WTC11 (cell line): ENCODE measurements around the gene EPGN. TPM values are rescaled to one million over a fixed set of nuclear protein-coding genes. Genes with fewer than 3 reads are reported as not detected.

Source experiments
- ATAC-seq: fragments of 200-7000 bp; cut with Tn5 transposase; 2 replicates; pipeline ENCODE4 v1.10.0; 2021; ENCODE audit warnings: mild to moderate bottlenecking, moderate library complexity
- CTCF ChIA-PET: fragments of 300-600 bp; sonication (Branson Sonifier 250); formaldehyde crosslinking; loops from one replicate; lab custom pipeline; 2021; ENCODE audit warnings: antibody characterized with exemption; lab: Charles Lee
- POLR2A ChIA-PET: fragments of 350-600 bp; sonication (Branson Sonifier 250); formaldehyde crosslinking; loops from one replicate; lab custom pipeline; 2021; ENCODE audit warnings: antibody characterized with exemption; lab: Charles Lee
- DNase-seq: peaks from one replicate; pipeline ENCODE4 v3.0.0; 2021; ENCODE audit warnings: low spot score
- H3K27ac Mint-ChIP-seq: 2 replicates; pipeline ENCODE4 v1.8.0; 2021; ENCODE audit warnings: mixed read lengths
- H3K27me3 Mint-ChIP-seq: 2 replicates; pipeline ENCODE4 v1.8.0; 2021; ENCODE audit warnings: low read depth, mild to moderate bottlenecking, moderate library complexity, mixed read lengths
- H3K36me3 Mint-ChIP-seq: 2 replicates; pipeline ENCODE4 v1.8.0; 2021; ENCODE audit warnings: mixed read lengths
- H3K4me1 Mint-ChIP-seq: 2 replicates; pipeline ENCODE4 v1.8.0; 2022; ENCODE audit warnings: mixed read lengths
- H3K4me3 Mint-ChIP-seq: 2 replicates; pipeline ENCODE4 v1.8.0; 2021; ENCODE audit warnings: mild to moderate bottlenecking, moderate library complexity, mixed read lengths
- H3K9me3 Mint-ChIP-seq: 2 replicates; pipeline ENCODE4 v1.8.0; 2021; ENCODE audit warnings: mixed read lengths
- ATF1 ChIP-seq: sonication (generic); formaldehyde crosslinking; IDR thresholded peaks from 2 replicates; pipeline ENCODE4 v1.8.1; 2023; ENCODE audit warnings: mild to moderate bottlenecking, moderate library complexity, missing genetic modification reagents
- ATF3 ChIP-seq: sonication (generic); formaldehyde crosslinking; conservative IDR thresholded peaks from 2 replicates; pipeline ENCODE4 v1.8.1; 2022; ENCODE audit warnings: mild to moderate bottlenecking, missing genetic modification reagents
- CBFB ChIP-seq: sonication (generic); formaldehyde crosslinking; IDR thresholded peaks from 2 replicates; pipeline ENCODE4 v1.8.1; 2022; ENCODE audit warnings: mild to moderate bottlenecking, low read depth, missing genetic modification reagents
- CREB1 ChIP-seq: sonication (generic); formaldehyde crosslinking; IDR thresholded peaks from 2 replicates; pipeline ENCODE4 v1.8.0; 2023; ENCODE audit warnings: mild to moderate bottlenecking, missing genetic modification reagents
- CREM ChIP-seq: sonication (generic); formaldehyde crosslinking; IDR thresholded peaks from 2 replicates; pipeline ENCODE4 v1.8.1; 2022; ENCODE audit warnings: mild to moderate bottlenecking, missing genetic modification reagents, moderate library complexity
- CTCF ChIP-seq: fragments of 200-600 bp; IDR thresholded peaks from 2 replicates; pipeline ENCODE4 v1.8.0; 2022; ENCODE audit warnings: antibody characterized with exemption
- E2F1 ChIP-seq: sonication (generic); formaldehyde crosslinking; IDR thresholded peaks from 2 replicates; pipeline ENCODE4 v1.8.0; 2022; ENCODE audit warnings: mild to moderate bottlenecking, missing genetic modification reagents
- ELF4 ChIP-seq: sonication (generic); formaldehyde crosslinking; IDR thresholded peaks from 2 replicates; pipeline ENCODE4 v1.8.1; 2022; ENCODE audit warnings: low read depth, mild to moderate bottlenecking, moderate library complexity, missing genetic modification reagents
- FOXP1 ChIP-seq: sonication (generic); formaldehyde crosslinking; IDR thresholded peaks from 2 replicates; pipeline ENCODE4 v1.8.0; 2022; ENCODE audit warnings: missing genetic modification reagents, mild to moderate bottlenecking, moderate library complexity, borderline replicate concordance
- GABPB1 ChIP-seq: sonication (generic); formaldehyde crosslinking; IDR thresholded peaks from 2 replicates; pipeline ENCODE4 v1.8.1; 2023; ENCODE audit warnings: mild to moderate bottlenecking, missing genetic modification reagents
- GTF2I ChIP-seq: fragments of 250-450 bp; sonication (Bioruptor Pico); conservative IDR thresholded peaks from 2 replicates; pipeline ENCODE4 v1.4.0; 2021; ENCODE audit warnings: mild to moderate bottlenecking
- IRF2 ChIP-seq: sonication (generic); formaldehyde crosslinking; IDR thresholded peaks from 2 replicates; pipeline ENCODE4 v1.8.0; 2022; ENCODE audit warnings: low read depth, missing genetic modification reagents, borderline replicate concordance
- NR3C1 ChIP-seq: sonication (generic); formaldehyde crosslinking; conservative IDR thresholded peaks from 2 replicates; pipeline ENCODE4 v1.8.1; 2023; ENCODE audit warnings: low read depth, mild to moderate bottlenecking, missing genetic modification reagents
- PRRX2 ChIP-seq: fragments of 250-450 bp; sonication (Bioruptor Pico); IDR thresholded peaks from 2 replicates; pipeline ENCODE4 v1.8.0; 2021; ENCODE audit warnings: mild to moderate bottlenecking
- STAT6 ChIP-seq: sonication (generic); formaldehyde crosslinking; conservative IDR thresholded peaks from 2 replicates; pipeline ENCODE4 v1.8.1; 2023; ENCODE audit warnings: mild to moderate bottlenecking, low read depth, missing genetic modification reagents, moderate library complexity
- ZBTB21 ChIP-seq: sonication (generic); formaldehyde crosslinking; IDR thresholded peaks from 2 replicates; pipeline ENCODE4 v1.8.1; 2023; ENCODE audit warnings: mild to moderate bottlenecking, missing genetic modification reagents, borderline replicate concordance
- ZSCAN18 ChIP-seq: fragments of 250-450 bp; sonication (Bioruptor Pico); IDR thresholded peaks from 2 replicates; pipeline ENCODE4 v2.1.2; 2022; ENCODE audit warnings: mild to moderate bottlenecking, moderate library complexity
- total RNA-seq: library from RNA; stranded (reverse); gene quantifications from 3 replicates; pipeline ENCODE4 v1.2.3, GENCODE V29; 2021
- TF ChIP-seq, protein P1 (sequence below): sonication (generic); formaldehyde crosslinking; IDR thresholded peaks from 2 replicates; pipeline ENCODE4 v1.8.1; 2023; ENCODE audit warnings: mild to moderate bottlenecking, missing genetic modification reagents, borderline replicate concordance
- TF ChIP-seq, protein P2 (sequence below): sonication (generic); formaldehyde crosslinking; IDR thresholded peaks from 2 replicates; pipeline ENCODE4 v1.8.0; 2022; ENCODE audit warnings: mild to moderate bottlenecking, missing genetic modification reagents
- TF ChIP-seq, protein P3 (sequence below): sonication (generic); formaldehyde crosslinking; IDR thresholded peaks from 2 replicates; pipeline ENCODE4 v1.8.0; 2022; ENCODE audit warnings: mild to moderate bottlenecking, missing genetic modification reagents

The EPGN gene
- total RNA-seq, 1 experiment from 2014 or later, result not detected

- TF ChIP-seq, protein P1, sequence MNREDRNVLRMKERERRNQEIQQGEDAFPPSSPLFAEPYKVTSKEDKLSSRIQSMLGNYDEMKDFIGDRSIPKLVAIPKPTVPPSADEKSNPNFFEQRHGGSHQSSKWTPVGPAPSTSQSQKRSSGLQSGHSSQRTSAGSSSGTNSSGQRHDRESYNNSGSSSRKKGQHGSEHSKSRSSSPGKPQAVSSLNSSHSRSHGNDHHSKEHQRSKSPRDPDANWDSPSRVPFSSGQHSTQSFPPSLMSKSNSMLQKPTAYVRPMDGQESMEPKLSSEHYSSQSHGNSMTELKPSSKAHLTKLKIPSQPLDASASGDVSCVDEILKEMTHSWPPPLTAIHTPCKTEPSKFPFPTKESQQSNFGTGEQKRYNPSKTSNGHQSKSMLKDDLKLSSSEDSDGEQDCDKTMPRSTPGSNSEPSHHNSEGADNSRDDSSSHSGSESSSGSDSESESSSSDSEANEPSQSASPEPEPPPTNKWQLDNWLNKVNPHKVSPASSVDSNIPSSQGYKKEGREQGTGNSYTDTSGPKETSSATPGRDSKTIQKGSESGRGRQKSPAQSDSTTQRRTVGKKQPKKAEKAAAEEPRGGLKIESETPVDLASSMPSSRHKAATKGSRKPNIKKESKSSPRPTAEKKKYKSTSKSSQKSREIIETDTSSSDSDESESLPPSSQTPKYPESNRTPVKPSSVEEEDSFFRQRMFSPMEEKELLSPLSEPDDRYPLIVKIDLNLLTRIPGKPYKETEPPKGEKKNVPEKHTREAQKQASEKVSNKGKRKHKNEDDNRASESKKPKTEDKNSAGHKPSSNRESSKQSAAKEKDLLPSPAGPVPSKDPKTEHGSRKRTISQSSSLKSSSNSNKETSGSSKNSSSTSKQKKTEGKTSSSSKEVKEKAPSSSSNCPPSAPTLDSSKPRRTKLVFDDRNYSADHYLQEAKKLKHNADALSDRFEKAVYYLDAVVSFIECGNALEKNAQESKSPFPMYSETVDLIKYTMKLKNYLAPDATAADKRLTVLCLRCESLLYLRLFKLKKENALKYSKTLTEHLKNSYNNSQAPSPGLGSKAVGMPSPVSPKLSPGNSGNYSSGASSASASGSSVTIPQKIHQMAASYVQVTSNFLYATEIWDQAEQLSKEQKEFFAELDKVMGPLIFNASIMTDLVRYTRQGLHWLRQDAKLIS (CRISPR knock-in tag), result no peak
- TF ChIP-seq ATF3 (CRISPR knock-in tag) (no peak), FOXP1 (CRISPR knock-in tag) (no peak), ZBTB21 (no peak), IRF2 (no peak), GABPB1 (CRISPR knock-in tag) (no peak), PRRX2 (CRISPR knock-in tag) (no peak), ZSCAN18 (CRISPR knock-in tag) (no peak), E2F1 (no peak)
- TF ChIP-seq, all 79 proteins: peak for 0
Observed at GRCh38 chr4:74268643-74269042, 39.6 kb upstream of the EPGN start (continued).

DNA sequence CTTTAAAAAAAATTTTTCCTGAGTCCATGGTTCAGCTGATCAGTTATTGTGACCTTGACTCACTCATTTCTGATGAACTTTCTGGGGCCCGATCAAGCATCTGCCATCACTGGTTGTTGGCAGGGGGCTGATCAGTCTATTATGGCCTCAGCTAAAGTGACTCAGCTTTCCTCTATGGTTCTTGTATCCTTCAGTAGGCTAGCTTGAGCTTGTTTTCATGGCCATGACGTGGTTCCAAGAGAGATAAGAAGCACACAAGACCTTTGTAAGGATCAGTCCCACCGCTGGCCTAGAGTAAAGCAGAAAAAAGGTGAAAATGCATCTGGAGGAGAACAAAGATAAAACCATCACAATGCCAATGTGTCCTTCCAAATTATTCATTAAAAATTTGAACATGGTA is 29.8 kb upstream of the EPGN start:
- Mint-ChIP-seq H3K27me3 (no peaks in the 10 kb centered on the region; the same call in 1 of the 2 replicates), H3K4me1 (no peaks in the 10 kb centered on the region), H3K4me3 (no peak overlapping the region), H3K36me3 (no peaks in the 10 kb centered on the region)
- ATAC-seq, result no peak
- TF ChIP-seq GTF2I (CRISPR knock-in tag) (no peak), CREM (no peak), ATF1 (CRISPR knock-in tag) (no peak), NR3C1 (CRISPR knock-in tag) (no peak), CBFB (CRISPR knock-in tag) (no peak)
- TF ChIP-seq, all 79 proteins: peak for 0
- CTCF ChIA-PET, result no interaction called here
- H3K27ac Mint-ChIP-seq, result no peak overlapping the region
- POLR2A ChIA-PET, result no interaction called here
- no peaks in the 10 kb centered on the region for H3K9me3 Mint-ChIP-seq
- DNase-seq, result no peak

- no peaks in the 10 kb centered on the region for H3K9me3 Mint-ChIP-seq
- no peak for DNase-seq
- CTCF ChIA-PET, result no interaction called here
- H3K36me3 Mint-ChIP-seq, result no peaks in the 10 kb centered on the region
- no peak for ATAC-seq
- no peaks in the 10 kb centered on the region; the same call in 1 of the 2 replicates for H3K27me3 Mint-ChIP-seq
- no peak overlapping the region for H3K4me3 Mint-ChIP-seq
- POLR2A ChIA-PET, result no interaction called here
- no peaks in the 10 kb centered on the region for H3K4me1 Mint-ChIP-seq
- H3K27ac Mint-ChIP-seq, result no peak overlapping the region
- TF ChIP-seq, protein P2, sequence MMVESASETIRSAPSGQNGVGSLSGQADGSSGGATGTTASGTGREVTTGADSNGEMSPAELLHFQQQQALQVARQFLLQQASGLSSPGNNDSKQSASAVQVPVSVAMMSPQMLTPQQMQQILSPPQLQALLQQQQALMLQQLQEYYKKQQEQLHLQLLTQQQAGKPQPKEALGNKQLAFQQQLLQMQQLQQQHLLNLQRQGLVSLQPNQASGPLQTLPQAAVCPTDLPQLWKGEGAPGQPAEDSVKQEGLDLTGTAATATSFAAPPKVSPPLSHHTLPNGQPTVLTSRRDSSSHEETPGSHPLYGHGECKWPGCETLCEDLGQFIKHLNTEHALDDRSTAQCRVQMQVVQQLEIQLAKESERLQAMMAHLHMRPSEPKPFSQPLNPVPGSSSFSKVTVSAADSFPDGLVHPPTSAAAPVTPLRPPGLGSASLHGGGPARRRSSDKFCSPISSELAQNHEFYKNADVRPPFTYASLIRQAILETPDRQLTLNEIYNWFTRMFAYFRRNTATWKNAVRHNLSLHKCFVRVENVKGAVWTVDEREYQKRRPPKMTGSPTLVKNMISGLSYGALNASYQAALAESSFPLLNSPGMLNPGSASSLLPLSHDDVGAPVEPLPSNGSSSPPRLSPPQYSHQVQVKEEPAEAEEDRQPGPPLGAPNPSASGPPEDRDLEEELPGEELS (CRISPR knock-in tag), result no peak
- TF ChIP-seq ELF4 (no peak), STAT6 (no peak), CTCF (no peak), CREB1 (CRISPR knock-in tag) (no peak), ATF1 (CRISPR knock-in tag) (no peak)
- TF ChIP-seq, protein P3, sequence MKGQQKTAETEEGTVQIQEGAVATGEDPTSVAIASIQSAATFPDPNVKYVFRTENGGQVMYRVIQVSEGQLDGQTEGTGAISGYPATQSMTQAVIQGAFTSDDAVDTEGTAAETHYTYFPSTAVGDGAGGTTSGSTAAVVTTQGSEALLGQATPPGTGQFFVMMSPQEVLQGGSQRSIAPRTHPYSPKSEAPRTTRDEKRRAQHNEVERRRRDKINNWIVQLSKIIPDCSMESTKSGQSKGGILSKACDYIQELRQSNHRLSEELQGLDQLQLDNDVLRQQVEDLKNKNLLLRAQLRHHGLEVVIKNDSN (CRISPR knock-in tag), result no peak
Observed at GRCh38 chr4:74279716-74280115, 28.6 kb upstream of the EPGN start.
